NT2/D1 (cell line): ENCODE results near the gene FREY1.
A peak's percentile ranks its signal among the peaks of the same experiment; 100 is the strongest.

Source experiments
- DNase-seq: peaks from one replicate; pipeline ENCODE4 v3.0.0-alpha.2; 2011; ENCODE audit warnings: low read depth, low spot score
- H3K27me3 ChIP-seq: 2 replicates; pipeline ENCODE4 v1.6.0; 2011; ENCODE audit warnings: mild to moderate bottlenecking; ENCODE audit not compliant: insufficient read length, insufficient read depth
- H3K36me3 ChIP-seq: 2 replicates; pipeline ENCODE4 v1.6.1; 2011; ENCODE audit warnings: mild to moderate bottlenecking, low read length, mixed read lengths; ENCODE audit not compliant: insufficient read depth, insufficient read length
- H3K4me1 ChIP-seq: 2 replicates; pipeline ENCODE4 v1.5.1; 2011; ENCODE audit not compliant: insufficient read depth, insufficient read length
- H3K4me3 ChIP-seq: 2 replicates; pipeline ENCODE4 v1.5.1; 2011; ENCODE audit warnings: low read depth; ENCODE audit not compliant: insufficient read length
- H3K9ac ChIP-seq: 2 replicates; pipeline ENCODE4 v1.6.0; 2011; ENCODE audit warnings: low read depth; ENCODE audit not compliant: insufficient read length
- H3K9me3 ChIP-seq: 2 replicates; pipeline ENCODE4 v1.5.1; 2011; ENCODE audit warnings: mild to moderate bottlenecking, low read length; ENCODE audit not compliant: insufficient read depth
- SUZ12 ChIP-seq: IDR thresholded peaks from 2 replicates; pipeline ENCODE4 v1.6.1; 2011; ENCODE audit not compliant: insufficient read length, insufficient read depth; ENCODE audit errors: extremely low read depth
- YY1 ChIP-seq: IDR thresholded peaks from 2 replicates; pipeline ENCODE4 v1.6.1; 2011; ENCODE audit not compliant: insufficient read length, insufficient read depth
- ZNF274 ChIP-seq: IDR thresholded peaks from 2 replicates; pipeline ENCODE4 v1.6.1; 2011; ENCODE audit warnings: mild to moderate bottlenecking, low read depth, low read length

FREY1 gene

DNA sequence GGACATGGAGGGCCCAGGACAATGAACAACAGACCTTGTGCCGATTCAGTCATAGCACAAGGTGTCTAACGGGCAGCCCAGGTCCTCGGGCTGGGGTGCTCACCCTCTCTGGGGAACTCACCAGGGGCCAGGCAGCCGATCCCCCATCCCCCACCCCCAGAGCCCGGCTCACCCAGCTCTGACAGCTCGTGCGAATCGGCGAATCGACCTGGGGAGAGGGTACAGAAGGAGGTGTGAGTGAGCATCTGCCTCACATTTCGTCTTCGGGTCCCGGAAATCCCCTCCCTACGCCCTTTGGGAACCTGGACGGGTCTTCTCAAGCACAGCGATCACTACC lies 10.2 kb upstream of the FREY1 start:
- peaks cover 22% of the 10 kb centered on the region for H3K4me1 ChIP-seq
- peaks cover 21% of the 10 kb centered on the region for H3K27me3 ChIP-seq
- DNase-seq = no peak
- TF ChIP-seq ZNF274 = no peak
- H3K4me3 ChIP-seq = peak overlapping the region; percentile 98
- H3K9me3 ChIP-seq = no peaks in the 10 kb centered on the region
- peaks cover 40% of the 10 kb centered on the region for H3K36me3 ChIP-seq
- peak overlapping the region; percentile 97 for H3K9ac ChIP-seq

DNA sequence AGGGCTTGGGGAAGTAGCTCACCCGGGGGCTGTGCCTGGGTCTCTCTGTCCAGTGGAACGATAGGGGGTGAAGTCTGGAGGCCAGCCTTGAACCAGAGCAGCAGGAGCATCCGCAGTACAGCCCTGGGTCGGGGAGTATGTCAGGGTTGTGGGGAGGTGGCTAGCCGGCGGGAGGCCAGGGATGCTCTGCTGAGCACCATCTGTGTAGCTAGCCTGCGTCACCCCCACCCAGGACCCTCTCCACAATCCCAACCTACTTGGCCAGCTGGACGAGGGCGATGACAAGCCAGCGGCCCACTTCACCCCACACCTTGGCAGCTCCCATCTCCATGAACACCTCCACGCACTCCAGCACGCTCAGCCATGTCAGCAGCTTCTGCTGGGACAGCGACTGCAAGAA lies 8.4 kb upstream of the FREY1 start:
- H3K9me3 ChIP-seq = no peaks in the 10 kb centered on the region
- no peak for TF ChIP-seq YY1
- no peak for TF ChIP-seq SUZ12
- no peak for TF ChIP-seq ZNF274
- H3K4me1 ChIP-seq = peaks cover 18% of the 10 kb centered on the region
- peaks cover 6% of the 10 kb centered on the region for H3K27me3 ChIP-seq
- DNase-seq = no peak
- H3K4me3 ChIP-seq = no peak overlapping the region
- peak overlapping the region; percentile 43 for H3K9ac ChIP-seq
- H3K36me3 ChIP-seq = peaks cover 52% of the 10 kb centered on the region

DNA sequence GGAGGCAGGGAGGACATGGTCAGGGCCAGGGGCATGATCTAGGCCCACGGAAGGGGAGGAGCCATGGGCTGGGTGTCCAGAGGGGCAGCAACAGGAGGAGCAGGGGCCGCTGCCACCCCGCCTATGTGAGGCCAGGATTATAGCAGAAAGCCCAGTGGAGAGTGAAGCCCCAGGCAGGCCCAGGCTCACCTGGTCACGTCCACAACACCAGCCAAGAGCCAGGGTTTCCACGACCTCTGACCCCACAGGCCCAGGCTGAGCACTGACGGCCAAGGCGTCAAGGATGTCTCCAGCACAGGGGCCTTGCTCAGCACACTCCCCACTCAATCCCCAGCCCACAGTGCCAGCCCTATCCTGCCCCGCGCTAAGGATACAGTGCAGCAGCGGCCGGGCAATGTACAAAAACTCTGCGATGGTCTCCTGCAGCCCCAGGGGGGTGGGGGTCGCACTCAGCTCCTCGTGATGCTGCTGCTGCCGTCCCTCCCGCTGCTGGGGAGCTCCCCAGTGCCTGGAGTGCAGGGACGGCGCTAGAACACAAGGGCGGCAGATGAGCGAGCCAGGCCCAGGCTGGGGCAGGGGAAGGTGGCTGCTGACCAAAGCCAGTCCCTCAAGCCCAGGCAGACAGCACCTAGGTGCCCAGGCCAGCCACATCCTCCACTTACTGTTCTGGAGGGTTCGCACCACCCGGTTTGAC lies 7.0 kb upstream of the FREY1 start:
- H3K9me3 ChIP-seq = no peaks in the 10 kb centered on the region
- peaks cover under 1% of the 10 kb centered on the region for H3K27me3 ChIP-seq
- peaks cover 15% of the 10 kb centered on the region for H3K4me1 ChIP-seq
- H3K36me3 ChIP-seq = peaks cover 65% of the 10 kb centered on the region
- no peak overlapping the region for H3K4me3 ChIP-seq
- TF ChIP-seq SUZ12 (no peak), ZNF274 (no peak), YY1 (no peak)
- H3K9ac ChIP-seq = no peak overlapping the region
- DNase-seq = no peak

DNA sequence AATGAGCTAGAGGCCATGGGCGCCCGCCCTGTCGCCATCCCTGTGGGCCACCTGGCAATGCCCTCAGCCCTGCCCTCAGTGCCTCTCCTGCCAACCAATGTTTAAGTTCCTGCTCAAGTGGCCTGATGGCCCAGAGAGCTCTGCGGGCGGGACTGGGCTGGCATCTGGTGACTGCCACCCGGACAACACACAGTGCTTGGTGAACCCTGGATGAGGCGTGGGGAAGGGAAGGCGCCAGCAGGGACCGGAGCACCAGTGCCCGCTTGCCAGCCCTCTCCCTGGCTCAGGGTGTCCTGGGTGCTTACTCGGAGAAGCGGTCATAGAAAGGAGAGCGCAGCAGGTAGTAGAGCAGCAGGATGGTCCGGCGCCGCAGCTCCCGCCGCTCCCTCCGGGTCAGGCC lies 6.4 kb upstream of the FREY1 start:
- no peaks in the 10 kb centered on the region for H3K27me3 ChIP-seq
- peaks cover 69% of the 10 kb centered on the region for H3K36me3 ChIP-seq
- peak overlapping the region; percentile 7 for H3K9ac ChIP-seq
- peaks cover 13% of the 10 kb centered on the region for H3K4me1 ChIP-seq
- TF ChIP-seq YY1 (no peak), ZNF274 (no peak), SUZ12 (no peak)
- no peaks in the 10 kb centered on the region for H3K9me3 ChIP-seq
- no peak overlapping the region for H3K4me3 ChIP-seq
- DNase-seq = no peak

DNA sequence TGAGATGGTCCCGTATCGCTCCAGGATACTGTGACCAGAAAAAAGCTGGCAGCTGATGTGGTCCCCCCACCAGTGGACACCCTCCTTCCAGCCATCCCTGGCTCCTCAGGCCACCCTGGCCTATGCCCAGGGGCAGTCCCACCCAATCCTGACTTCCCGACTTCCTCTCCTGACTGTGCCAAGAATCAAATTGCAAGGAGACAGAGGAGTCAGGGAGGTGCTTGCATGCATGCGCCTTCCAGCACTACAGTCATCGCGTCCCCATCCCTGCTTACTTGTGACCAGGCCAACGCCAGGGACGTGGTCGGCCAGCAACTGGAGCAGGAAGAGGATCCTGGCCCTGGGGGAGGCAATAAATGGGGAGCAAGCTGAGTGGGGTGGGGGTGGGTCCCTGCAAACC lies 3.6 kb upstream of the FREY1 start:
- Histone ChIP-seq H3K9me3 (no peaks in the 10 kb centered on the region), H3K4me3 (no peak overlapping the region), H3K36me3 (peaks cover 72% of the 10 kb centered on the region), H3K4me1 (peaks cover 21% of the 10 kb centered on the region), H3K9ac (no peak overlapping the region), H3K27me3 (no peaks in the 10 kb centered on the region)
- no peak for DNase-seq
- TF ChIP-seq ZNF274 (no peak), SUZ12 (no peak), YY1 (no peak)

DNA sequence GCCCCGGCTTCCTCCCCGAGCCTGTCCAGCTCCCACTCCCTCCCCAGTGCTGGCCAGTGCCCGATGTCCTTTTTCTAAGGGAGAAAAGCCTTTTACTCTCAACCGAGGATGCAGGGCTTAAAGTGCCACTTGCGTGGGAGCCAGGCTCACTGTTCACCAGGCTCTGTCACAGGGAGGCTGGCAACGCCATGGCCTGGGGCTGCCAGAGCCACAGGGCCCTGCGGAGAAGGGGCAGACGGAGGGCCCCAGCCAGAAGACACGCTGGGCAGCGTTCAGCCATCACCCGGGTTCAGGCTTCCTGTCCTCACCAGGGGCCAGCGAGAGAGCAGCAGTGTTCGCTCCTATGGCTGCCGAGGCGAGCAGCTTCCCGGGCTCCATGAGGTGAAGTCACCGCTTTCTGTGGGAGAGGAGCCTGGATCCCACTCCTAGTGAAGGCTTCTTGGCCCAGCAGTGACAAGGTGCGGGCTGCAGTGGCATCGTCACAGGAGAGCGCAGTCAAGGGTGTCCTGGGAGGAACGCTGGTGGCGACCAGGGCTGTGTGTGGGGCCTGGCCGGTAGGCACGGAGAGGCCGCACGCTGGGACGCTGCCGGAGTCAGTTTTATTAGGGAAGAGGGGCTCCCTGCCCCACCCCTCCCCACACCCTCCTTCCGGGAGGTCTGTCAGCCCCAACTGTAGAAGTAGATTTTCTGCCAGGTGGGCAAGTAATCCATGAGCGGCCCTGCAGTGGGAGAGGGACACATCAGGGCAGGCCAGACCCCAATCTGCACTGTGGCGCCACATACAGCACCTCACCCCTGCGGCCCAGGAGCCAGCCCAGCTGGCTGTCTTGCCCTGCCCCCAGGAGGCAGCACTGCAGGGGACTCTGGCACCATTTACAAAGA lies 2.8 kb upstream of the FREY1 start:
- Histone ChIP-seq H3K9ac (no peak overlapping the region), H3K27me3 (no peaks in the 10 kb centered on the region), H3K4me1 (peaks cover 21% of the 10 kb centered on the region), H3K36me3 (peaks cover 69% of the 10 kb centered on the region), H3K9me3 (no peaks in the 10 kb centered on the region), H3K4me3 (no peak overlapping the region)
- TF ChIP-seq SUZ12 = no peak
- TF ChIP-seq ZNF274 = no peak
- TF ChIP-seq YY1 = no peak
- DNase-seq = no peak

DNA sequence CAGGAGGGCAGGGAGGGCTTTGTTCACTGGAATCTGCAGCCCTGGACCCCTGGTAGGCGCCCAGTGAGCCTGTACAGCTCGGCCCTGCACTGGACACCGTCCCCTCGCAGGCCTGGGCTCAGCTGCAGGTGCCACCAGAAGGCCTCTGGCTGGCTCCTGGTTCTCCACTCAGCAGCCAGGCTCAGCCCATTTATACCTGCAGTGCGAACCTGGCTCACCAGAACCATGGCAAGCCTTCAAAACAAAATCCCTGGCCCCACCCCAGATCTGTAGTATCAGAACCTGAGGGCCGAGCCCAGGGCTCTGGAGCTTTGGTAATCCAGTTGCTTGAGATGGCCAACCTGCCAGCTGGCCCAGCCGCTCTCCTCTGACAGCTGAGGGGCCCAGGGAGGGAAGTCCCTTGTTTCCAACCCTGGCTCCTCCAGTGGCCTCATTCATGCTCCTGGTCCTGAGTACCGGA lies 870 bp upstream of the FREY1 start:
- Histone ChIP-seq H3K4me1 (peaks cover 21% of the 10 kb centered on the region), H3K9ac (no peak overlapping the region), H3K4me3 (no peak overlapping the region), H3K27me3 (no peaks in the 10 kb centered on the region), H3K9me3 (no peaks in the 10 kb centered on the region), H3K36me3 (peaks cover 69% of the 10 kb centered on the region)
- TF ChIP-seq YY1 (no peak), SUZ12 (no peak), ZNF274 (no peak)
- no peak for DNase-seq
